Measurements from ENCODE around the gene RUNX1.
"Not testable (repeated sequence)": the region's sequence is repeated elsewhere in the genome, so short reads cannot be mapped to it uniquely, and the experiment has no call there.

Gene RUNX1

DNA sequence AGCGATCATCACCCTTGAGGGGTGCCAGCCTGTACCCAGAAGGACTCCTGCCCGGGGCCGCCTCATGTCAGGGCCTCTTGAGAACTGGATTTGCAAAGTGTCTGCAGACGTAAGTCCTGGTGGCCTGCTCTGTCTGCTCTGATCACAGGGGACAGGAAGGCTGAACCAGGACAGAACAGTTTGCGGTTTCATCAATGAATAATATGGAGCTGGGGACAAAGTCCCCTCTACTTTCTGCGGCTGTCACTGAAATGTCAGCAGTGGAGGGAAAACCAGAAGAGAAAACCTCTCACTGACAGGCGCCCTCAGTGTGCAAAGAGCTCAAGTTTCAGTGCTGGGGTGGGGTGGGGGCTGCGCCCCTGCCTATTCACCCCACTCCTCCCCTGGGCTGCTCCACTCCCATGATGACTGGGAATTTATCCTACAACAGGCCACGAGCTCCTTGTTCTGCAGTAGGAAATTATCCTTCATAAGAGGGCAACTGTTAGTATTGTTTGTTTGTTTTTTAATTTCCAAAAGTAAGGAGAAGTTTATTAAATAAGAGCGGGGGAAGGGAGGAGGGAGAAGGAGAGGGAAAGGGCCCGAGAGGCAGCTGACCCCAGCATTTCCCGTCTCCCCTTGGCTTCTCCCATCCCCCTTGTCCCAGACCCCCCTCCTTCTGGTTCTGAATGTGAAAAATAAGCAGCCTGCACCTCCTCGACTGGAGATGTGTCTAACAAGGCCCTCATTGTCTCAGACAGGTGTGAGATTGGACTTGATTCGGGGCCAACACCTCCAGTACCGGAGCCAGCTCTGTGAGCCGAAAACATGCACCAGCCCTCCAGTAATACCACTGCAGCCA, 231.1 kb downstream of the RUNX1 start:
- no peak for FAIRE-seq

DNA sequence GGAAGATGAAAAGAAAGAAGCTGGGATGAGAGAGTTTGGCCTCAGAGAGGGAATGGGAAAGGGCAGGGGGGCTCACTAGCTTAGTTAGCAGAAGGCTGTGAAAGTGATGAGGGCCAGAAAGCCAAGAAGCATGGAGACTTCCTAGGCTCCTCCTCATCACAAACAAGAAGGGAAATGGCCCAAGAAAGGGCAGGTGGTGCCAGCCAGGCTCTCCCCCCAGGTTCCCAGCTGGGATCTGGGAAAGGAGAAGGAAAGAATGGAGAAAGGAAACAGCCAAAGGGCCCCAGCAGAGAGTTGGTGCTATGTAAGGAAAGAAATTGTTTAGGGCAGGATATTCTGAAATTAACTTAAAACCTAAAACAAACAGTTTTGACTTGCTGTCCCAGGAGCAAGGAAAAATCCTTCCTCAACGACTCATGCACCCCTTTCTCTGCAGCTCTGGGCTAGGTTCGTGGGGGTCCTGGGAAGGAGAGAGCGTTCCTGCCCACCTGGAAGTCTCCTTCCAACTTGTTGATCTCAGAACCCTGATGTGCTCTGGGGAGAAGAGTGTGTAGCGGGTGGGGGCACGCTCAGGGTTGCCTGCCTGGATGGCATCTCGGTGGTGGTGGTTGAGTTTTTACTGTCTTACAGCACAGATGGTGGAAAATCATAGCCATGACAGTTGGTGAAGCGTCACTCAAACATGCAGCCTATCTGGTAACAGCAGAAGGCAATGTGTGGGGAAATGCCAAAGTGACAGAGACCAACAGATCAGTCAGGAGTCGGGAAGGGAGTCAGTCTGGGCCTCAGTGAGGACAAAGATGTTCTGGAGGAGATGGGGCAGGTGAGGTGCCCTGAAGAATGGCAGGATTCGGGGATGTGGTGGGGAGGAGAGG, 233.0 kb downstream of the RUNX1 start:
- no peak for FAIRE-seq

DNA sequence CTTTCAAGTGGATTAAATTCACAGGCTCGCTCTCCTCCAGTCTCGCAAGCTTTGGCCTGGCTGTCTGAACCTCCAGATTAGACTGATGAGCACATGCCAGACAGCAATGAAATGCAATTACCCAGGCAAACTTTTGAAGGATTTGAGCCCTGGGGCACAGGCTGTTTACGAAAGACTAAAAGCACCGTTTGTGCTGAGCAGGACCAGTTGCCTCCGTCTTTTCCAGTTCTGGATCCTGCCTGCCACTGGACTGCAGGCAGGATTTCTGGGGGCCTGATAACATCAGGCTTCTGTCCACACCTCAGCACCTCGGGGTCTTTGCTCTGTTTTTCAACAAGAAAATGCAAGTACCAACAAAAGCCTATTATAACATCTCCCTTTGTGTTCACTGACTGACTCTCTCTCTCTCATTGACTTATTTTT, 234.6 kb downstream of the RUNX1 start:
- no peak for FAIRE-seq

DNA sequence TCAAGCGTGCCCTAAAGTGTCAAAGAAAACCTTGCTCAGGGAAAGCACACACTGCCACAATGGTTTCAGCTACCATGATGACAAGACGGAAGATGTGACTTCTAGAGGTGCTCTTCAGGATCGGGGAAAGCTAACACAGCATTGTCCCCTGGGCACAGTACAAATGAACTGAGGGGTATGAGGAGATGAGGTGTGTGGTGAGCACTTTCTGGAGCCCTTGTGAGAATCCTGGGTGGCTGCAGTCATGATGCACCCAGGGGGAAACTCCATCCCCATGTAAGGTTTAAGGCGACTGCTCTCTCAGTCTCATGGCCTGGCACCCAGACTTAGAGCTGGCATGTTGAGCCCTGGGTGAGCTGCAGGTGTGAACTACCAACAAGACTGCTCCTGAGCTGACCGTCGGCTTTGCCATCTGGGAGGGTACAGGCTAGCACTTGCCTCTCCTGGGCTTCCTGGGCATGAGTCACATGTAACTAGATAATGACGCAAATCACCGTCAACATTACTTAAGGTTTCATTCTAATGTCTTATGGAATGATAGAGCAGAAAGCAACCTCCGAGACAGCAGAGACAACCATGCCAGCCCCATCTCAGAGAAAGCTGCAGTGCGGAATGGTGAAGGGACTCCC, 235.7 kb downstream of the RUNX1 start:
- FAIRE-seq, result no peak

DNA sequence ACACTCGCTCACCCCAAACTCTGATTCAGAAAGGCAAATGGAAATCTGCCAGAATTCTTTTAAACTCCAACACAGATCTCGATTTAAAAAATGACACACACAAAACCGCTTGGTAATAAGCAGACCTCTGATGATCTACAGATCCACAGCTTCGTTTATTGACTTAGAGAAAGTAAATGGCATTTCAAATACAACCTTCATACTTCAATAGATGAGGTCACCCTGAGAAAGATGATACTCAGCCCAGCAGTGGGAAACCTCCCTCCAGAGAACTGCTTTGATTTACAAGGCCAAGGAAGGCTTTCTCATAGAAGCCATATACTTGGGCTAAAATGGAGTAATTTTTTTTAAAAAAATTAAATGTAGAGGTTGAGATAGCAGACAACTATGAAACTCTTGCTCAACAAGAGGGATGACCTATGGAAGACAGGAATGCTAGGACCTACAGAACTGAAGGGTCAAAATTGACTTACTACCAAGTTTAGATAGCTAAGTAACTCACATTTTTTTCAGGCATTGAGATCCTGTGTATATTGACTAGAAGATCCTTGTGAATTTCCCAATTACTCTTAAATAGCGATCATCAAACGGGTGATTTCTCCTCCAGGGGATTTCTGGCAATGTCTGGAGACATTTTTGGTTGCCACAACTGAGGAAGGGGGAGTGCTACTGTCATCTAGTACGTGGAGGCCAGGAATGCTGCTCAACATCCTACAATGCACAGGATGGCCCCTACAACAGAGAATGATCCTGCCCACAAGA, 236.4 kb downstream of the RUNX1 start:
- FAIRE-seq, result no peak

DNA sequence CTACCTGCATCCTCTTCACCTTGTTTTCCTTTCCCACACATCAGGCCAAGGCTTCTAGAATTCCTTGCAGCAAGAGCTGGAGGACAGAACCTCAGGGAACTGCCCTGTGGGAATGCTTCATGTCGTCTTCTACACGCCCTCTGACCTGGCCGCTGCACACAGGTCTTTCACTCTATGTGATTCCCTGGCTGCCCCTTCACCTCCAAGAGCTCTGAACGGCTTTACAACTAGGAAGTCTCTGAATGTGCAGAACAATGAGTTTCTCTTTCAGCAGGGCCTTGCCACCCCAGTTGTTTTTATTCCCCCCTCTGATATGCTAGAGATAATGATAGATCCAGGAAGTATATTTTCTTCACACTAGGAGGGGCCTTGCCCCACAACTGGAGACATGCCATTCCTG, 237.7 kb downstream of the RUNX1 start:
- no peak for FAIRE-seq

DNA sequence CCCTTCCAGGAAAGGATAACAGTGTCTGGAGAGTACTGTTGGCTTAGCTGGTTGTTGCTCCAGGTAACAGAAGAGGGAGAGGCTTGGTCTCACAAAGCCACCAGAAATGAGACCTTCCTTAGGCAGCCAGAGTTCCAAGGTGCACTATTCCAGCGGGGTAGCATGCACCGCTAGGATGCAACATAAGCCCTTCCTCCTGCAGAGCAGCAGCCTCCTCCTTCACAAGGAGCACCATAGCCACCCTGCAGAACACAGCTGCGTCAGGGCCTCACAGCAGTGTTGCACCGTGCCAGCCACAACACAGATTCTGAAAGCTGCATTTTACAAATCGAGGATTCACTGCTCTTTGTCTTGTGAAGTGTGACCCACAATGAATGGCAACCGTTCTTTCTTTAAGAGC, 238.3 kb downstream of the RUNX1 start:
- no peak for FAIRE-seq

DNA sequence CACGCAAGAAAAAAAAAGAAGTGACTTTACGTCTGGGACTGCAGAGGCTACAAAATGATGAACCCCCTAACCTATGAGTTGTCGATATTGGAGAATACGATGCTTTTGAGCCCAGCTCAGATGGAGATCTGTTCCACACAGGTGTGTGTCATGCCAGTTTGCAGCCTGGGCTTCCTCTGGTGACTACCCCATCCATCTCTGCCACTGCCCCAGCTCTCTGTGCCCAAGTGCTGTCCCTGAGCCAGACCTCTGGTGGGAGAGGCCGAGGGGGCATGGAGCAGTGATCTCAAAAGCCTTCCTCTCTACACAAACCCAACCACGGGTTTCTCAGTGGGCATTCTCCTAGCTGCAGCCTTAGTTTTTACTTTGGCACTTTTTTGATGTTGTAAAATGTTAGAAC, 239.3 kb downstream of the RUNX1 start:
- no peak for FAIRE-seq

DNA sequence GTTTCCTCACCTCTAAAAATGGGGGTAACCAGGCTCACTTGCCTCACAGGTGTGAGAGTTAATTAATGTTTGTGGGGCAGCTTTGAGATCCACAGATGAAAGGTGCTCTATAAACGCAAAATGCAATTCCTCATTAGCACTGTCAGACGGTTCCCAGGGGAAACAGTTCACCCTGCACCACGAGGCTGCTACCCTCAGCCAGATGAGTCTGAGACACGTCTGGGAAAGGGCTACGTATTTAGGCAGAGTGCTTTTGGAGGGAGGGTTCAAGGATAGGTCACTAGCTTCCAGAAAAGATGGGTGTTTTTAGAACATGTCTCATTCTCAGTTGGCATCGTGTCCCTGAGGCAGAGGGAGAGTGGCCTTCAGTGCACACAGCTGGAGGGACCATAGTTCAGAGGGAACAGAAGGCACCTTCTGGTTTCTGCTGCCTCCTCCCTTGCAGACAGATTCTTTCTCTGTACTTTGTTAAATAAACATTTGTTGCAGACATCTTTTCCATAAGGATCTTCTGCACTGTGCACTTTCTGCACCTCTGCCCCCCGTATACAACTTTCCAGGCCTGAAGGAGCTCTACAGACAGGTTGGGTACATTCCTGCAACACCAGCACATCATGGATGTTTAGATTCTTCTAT, 240.4 kb downstream of the RUNX1 start:
- no peak for FAIRE-seq

DNA sequence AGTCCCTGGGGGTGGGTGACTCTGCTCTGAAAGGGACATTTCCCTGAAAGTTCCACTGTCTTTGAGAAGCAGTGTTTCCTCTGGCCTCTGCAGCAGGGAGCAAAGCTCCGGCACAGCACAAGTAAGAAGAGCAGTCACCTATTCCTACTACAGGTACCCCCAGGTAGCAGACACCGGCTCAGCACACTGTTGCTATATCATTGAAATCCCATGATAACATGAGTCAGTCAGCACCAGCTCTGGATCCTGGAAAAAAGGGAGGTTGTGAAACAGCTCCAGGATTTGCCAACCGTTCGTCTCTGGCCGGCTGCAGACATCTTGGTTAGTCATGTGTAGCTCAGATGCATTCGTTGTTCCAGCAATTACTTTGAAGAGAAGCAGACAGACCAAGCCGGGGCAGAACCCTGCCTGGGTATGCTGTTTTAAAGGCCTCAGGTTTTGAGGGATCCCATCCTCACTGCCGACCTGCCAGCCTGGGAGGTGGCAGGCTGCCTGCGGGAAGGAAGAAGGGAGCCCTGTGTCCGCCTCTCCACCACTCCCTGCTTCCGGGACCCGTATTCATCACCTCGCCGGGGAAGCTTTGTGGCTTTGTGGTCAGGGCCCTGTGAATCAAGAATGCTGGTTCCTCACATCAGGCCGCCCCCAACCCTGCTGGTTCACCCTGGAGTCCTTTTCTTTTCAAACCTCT, 241.1 kb downstream of the RUNX1 start:
- no peak for FAIRE-seq

DNA sequence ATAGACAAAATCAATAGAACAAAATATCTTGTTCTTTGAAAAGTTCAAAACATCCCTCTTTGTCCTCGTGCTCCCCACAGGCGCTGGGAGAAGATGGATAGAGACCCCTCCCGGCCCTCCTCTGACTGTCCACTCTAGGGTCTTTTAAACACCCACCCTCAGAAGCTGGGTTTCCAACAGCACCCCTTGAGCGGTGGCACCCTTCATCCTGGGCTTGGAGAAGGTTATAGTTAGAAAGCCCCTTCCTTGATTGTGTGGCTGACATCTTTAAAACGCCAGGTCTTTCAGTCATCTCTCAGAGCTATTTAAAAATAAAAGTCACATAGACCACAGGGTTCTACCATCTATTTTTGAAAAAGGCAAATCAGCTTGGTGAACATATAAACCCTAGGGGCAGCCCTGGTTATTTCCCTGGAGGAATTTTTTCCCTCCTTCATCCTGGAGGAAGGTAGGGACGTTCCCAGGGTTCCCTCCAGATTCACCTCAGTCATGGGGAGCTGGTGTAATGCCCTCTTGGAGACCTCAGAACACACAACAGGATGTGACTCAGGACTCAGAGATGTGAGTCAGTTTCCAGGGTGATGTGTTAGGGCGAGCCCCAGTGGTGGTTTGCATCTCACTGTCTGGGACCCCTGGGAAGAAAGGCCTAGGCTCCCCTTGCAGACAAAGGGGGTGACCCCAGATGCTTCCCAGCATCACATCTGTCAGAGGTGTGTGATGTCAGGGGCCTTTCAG, 241.8 kb downstream of the RUNX1 start:
- FAIRE-seq, result no peak

DNA sequence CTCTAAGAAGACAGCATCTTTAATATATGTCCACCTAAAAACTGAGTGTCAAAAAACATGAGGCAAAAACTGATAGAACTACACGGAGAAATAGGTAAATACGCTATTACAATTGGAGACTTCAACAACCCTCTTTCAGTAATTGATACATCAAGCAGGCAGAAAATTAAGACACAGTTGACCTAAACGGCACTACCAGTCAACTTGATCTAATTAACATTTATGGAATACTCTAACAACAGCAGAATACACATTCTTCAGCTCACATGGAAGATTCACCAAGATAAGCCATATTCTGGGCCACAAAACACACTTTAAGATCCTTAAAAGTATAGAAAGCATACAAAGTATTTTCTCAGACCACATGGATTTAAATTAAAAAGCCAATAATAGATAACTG, 242.7 kb downstream of the RUNX1 start:
- no peak for FAIRE-seq

DNA sequence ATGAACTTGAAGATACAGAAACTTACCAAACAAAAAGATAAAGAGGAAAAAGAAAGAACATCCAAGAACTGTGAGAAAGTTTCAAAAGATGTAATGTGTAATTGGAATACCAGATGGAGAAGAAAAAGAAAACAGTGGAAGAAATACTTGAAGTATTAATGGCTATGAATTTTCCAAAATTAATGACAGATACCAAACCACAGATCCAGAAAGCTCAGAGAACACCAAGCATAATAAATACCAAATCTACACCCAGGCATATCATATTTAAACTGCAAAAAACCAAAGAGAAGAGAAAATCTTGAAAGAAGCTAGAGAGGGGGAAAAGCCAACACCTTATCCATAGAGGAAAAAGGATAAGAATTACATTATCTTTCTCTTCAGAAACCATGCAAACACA, 243.9 kb downstream of the RUNX1 start:
- FAIRE-seq, result no peak

DNA sequence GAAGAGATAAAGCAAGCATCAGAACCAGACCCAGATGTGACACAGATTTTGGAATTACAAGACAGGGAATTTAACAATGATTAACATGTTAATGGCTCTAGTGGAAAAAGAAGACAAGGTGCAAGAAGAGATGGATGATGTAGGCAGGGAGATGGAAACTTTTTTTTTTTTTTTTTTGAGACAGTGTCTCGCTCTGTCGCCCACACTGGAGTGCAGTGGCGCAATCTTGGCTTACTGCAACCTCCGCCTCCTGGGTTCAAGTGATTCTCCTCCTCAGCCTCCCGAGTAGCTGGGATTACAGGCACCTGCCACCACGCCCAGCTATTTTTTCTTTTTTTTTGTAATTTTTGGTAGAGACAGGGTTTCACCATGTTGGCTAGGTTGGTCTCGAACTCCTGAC, 244.5 kb downstream of the RUNX1 start:
- not testable (repeated sequence) for FAIRE-seq

DNA sequence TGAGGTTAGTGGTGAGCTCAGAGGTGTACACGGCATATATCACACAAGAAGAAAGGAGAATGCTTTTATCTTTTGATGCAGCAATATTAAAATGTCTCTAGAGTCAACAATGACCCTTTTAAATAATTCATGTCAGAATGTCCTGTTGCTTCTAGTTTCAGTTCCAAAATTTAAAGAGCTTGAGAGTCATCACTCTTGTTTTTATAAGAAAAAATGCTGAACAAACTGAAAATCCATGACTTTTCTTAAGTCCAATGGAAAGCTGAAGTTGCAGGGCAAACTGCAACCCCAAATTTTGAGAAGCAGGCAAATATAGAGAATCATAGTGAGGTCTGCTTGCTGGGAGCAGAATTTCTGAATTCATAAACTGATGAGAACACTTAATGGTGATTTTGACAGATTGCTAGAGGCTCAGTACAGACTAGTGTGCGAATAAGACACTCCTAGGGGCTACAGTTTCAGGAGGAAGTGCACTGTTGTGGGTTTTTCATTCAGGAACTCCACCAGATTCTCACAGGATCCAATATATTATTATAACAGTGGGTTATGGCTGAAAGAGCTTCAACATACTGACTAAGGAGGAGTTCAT, 245.2 kb downstream of the RUNX1 start:
- FAIRE-seq, result no peak

DNA sequence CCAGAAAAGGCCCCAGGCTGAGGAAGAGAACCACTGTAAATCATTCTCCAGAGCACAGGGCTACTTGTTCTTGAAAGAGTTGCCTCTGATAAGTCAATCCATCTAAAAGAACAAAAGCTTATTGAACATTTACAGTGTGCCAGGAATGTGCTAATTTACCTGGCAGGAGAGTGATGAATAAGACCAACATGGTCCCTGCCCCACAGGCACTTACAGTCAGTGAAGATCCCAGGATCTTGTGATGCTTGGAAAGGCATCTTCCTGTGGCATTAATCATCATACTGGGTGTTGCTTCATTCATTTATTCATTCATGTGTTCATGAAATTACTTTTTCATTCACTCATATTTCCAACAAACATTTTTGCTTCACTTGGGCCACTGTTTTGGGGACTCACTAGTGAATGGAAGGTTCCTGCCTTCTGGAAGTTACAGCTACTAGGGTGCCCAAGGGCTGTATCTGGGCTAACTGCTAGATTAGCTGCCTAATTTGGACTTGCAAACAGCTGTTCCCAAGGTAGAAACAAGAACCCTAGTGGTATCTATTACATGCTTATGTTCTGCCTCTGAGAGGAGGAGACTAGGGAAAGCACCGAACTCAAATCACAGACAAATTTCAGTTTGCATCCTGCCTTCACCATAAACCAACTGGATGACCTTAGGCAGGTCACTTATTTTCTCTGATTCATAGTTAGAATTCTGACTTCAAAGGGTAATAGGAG, 246.8 kb downstream of the RUNX1 start:
- FAIRE-seq, result no peak

DNA sequence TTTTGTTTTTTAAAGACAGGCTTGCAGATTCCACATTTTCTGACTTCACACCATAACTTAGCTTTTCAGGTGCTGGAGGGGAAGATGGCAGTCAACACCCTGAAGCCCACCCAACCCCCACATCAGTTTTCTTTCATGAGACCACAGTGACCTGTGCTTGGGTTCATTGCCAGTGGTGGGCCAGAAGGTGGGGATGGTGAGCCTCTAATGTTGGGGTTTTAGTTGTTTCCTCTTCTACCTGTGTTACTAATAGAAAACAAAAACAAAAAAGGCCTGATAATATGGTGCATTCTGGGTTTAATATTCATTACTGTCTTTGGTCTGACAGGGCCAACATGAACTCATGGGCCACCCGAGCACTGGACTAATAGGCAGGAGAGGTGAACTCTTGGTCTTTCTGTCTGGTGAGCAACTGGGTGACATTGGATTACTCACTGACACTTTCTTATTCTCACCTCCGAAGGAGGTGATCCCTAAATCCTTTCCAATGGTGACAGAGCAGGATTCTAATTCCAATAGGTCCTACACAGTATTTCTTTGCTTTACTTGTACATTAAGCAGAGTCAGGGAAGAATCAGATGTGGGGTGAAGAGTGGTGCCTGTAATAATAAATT, 247.5 kb downstream of the RUNX1 start:
- FAIRE-seq, result no peak

DNA sequence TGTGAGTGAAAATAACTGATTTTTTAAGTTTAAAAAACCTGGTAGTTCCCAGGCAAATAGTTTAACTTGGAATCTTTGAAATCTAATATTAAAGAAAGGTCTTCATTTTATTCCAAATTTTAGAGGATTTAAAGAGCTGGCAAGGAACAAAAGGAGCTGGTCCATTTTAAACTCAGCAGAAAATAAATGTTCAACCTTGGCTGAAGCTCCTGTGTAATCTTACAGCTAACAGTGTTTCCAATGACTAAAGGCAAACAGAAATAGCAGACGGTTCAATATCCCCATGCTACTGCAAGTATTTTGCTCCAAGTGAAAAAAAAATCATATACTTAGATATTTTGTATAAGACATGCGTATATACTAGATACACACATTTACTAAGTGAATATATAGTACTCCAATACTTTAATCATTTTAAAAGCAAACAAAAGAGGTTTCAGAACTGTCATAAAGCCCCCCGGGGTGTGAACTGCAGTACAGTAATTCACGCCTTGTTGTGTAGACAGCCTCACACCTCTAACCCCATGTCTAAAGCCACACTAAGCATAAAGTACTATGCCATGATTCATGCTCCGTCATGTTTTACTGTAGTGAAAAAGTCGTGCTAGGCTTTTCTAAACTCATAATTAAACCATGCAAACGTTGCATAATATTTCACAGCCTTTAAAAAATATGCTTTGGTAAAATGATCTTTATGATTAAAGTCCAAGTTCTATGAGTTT, 248.1 kb downstream of the RUNX1 start:
- FAIRE-seq, result no peak

DNA sequence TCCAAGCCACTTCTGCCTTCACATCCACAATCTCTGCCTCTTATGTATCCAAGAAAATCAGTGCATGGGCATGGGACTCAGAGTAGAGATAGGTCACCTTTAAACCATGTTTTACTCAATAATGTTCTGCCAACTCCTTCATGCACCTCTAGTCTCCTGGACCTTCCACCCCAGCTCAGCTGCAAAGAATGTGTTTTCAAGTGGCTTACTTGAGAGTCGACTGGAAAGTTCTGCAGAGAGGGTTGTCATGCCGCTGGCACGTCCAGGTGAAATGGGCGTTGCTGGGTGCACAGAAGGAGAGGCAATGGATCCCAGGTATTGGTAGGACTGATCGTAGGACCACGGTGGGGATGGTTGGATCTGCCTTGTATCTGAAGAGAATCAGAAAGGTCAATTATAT, 250.0 kb downstream of the RUNX1 start:
- FAIRE-seq, result no peak

Data from G401.6 (cell line).